HCT116 (cell line): ENCODE data around the gene IFT52. TPM values are rescaled to one million over a fixed set of nuclear protein-coding genes. Genes with fewer than 3 reads are reported as not detected.

Experiments used
- ATAC-seq: fragments of 200-7000 bp; cut with Tn5 transposase; 2 replicates; pipeline ENCODE4 v1.9.1; 2020; ENCODE audit warnings: mild to moderate bottlenecking, moderate library complexity
- BruUV-seq: library from RNA; stranded (reverse); fragments of 400-500 nt; replicated peaks from 2 replicates; lab custom pipeline; 2021; lab: Mats Ljungman, UMichigan
- CTCF ChIA-PET: fragments of 300-600 bp; sonication (Branson Sonifier 250); formaldehyde crosslinking; loops from one replicate; lab custom pipeline; 2021; ENCODE audit warnings: antibody characterized with exemption; lab: Charles Lee
- POLR2A ChIA-PET: fragments of 300-600, 350-600 bp; sonication (Branson Sonifier 250); formaldehyde crosslinking; loops from one replicate; lab custom pipeline; 2021; ENCODE audit warnings: antibody characterized with exemption; lab: Charles Lee
- RAD21 ChIA-PET, 2 experiments: fragments of 300-600 bp; sonication (Branson Sonifier 250); formaldehyde crosslinking; loops; one replicate each; lab custom pipeline; 2023; ENCODE audit warnings: low total read pairs in 2 of 2; ENCODE audit not compliant: uncharacterized antibody in 2 of 2, unreplicated experiment in 2 of 2, low non-redundant PET in 1 of 2; lab: Charles Lee
- DNase-seq: peaks from one replicate; pipeline ENCODE4 v3.0.0-alpha.2; 2010; ENCODE audit warnings: low read depth, low spot score
- H2AFZ ChIP-seq: fragments of 200-600 bp; shearing (Covaris generic), sonication (generic); 2 replicates; pipeline ENCODE4 v1.6.1; 2017; ENCODE audit warnings: low read depth, mixed run types, mixed read lengths, antibody characterized with exemption, low read length; ENCODE audit not compliant: poor library complexity, severe bottlenecking
- H3K27ac ChIP-seq: 2 replicates; pipeline ENCODE4 v1.5.1; 2012; ENCODE audit warnings: low read depth, low read length
- H3K27me3 ChIP-seq: fragments of 200-600 bp; sonication (generic); 2 replicates; pipeline ENCODE4 v1.6.1; 2016; ENCODE audit warnings: mixed run types, low read length, mixed read lengths; ENCODE audit not compliant: insufficient read depth
- H3K36me3 ChIP-seq, 2 experiments: fragments of 200-500 bp in 1 of 2; fragments of 200-600 bp in 1 of 2; sonication (Bioruptor generic) in 1 of 2; sonication (generic) in 1 of 2; 2 replicates each; pipeline versions ENCODE4 v1.5.1 to v1.6.1; 2014 to 2016; ENCODE audit warnings: low read length in 2 of 2, inconsistent platforms in 1 of 2, mixed read lengths in 1 of 2, mixed run types in 1 of 2; ENCODE audit not compliant: insufficient read depth in 2 of 2, control insufficient read depth in 1 of 2
- H3K4me1 ChIP-seq, 2 experiments: fragments of 200-600 bp in 1 of 2; sonication (generic) in 1 of 2; 2 replicates each; pipeline versions ENCODE4 v1.5.1 to v1.6.1; 2012 to 2017; ENCODE audit warnings: low read length in 2 of 2, inconsistent platforms in 1 of 2, mild to moderate bottlenecking in 1 of 2, mixed read lengths in 1 of 2, mixed run types in 1 of 2, moderate library complexity in 1 of 2; ENCODE audit not compliant: insufficient read depth in 2 of 2, control insufficient read depth in 1 of 2
- H3K4me2 ChIP-seq: fragments of 200-600 bp; sonication (generic); 2 replicates; pipeline ENCODE4 v1.6.1; 2017; ENCODE audit warnings: mixed run types, low read length, mixed read lengths
- H3K4me3 ChIP-seq, 2 experiments: fragments of 200-600 bp in 1 of 2; sonication (generic) in 1 of 2; replicated peaks in 1 of 2; 2 replicates each; pipeline ENCODE4 v1.5.1; 2011 to 2016; ENCODE audit warnings: low read length in 2 of 2, control low read depth in 1 of 2, low read depth in 1 of 2, mild to moderate bottlenecking in 1 of 2, mixed read lengths in 1 of 2, mixed run types in 1 of 2
- H3K79me2 ChIP-seq: fragments of 200-600 bp; sonication (generic); 2 replicates; pipeline ENCODE4 v1.6.1; 2017; ENCODE audit warnings: mild to moderate bottlenecking, mixed run types, low read length, moderate library complexity, mixed read lengths; ENCODE audit not compliant: insufficient read depth
- H3K9ac ChIP-seq: fragments of 200-600 bp; sonication (generic); 2 replicates; pipeline ENCODE4 v1.6.1; 2016; ENCODE audit warnings: low read length, mixed read lengths
- H3K9me2 ChIP-seq: fragments of 200-600 bp; sonication (generic), shearing (Covaris generic); 2 replicates; pipeline ENCODE4 v1.6.1; 2017; ENCODE audit warnings: mixed run types, mild to moderate bottlenecking, moderate library complexity; ENCODE audit not compliant: insufficient read depth
- H3K9me3 ChIP-seq, 2 experiments: fragments of 200-500 bp in 1 of 2; fragments of 200-600 bp in 1 of 2; sonication (Bioruptor generic) in 1 of 2; sonication (generic) in 1 of 2; 2 replicates each; pipeline ENCODE4 v1.6.1; 2014 to 2017; ENCODE audit warnings: low read length in 2 of 2, mixed read lengths in 2 of 2, inconsistent platforms in 1 of 2, low read depth in 1 of 2, mild to moderate bottlenecking in 1 of 2, mixed run types in 1 of 2, moderate library complexity in 1 of 2; ENCODE audit not compliant: control insufficient read depth in 1 of 2, insufficient read depth in 1 of 2
- H4K20me1 ChIP-seq: fragments of 200-600 bp; sonication (generic), shearing (Covaris generic); 2 replicates; pipeline ENCODE4 v1.6.1; 2017; ENCODE audit warnings: mixed run types, mild to moderate bottlenecking, moderate library complexity; ENCODE audit not compliant: insufficient read depth
- CBX3 ChIP-seq: IDR thresholded peaks from 2 replicates; pipeline ENCODE4 v1.6.1; 2012; ENCODE audit warnings: low read depth
- CEBPB ChIP-seq: IDR thresholded peaks from 2 replicates; pipeline ENCODE4 v1.6.1; 2012; ENCODE audit warnings: low read depth
- POLR2AphosphoS5 ChIP-seq: IDR thresholded peaks from 2 replicates; pipeline ENCODE4 v1.6.1; 2011; ENCODE audit warnings: mild to moderate bottlenecking, low read depth, low read length, moderate library complexity
- ZFX ChIP-seq: fragments of 450-650 bp; IDR thresholded peaks from 2 replicates; pipeline ENCODE4 v1.6.1; 2017
- intact Hi-C: fragments of 100-400 bp; cut with micrococcal nuclease; formaldehyde crosslinking; loops from 2 replicates; pipeline ENCODE4 v1.10.0; 2022
- total RNA-seq: library from RNA; stranded (reverse); gene quantifications from one replicate; pipeline ENCODE4 v1.2.1, GENCODE V29; 2021; ENCODE audit not compliant: unreplicated experiment
- TF ChIP-seq, protein P1 (sequence below): IDR thresholded peaks from 2 replicates; pipeline ENCODE4 v1.6.1; 2012

Gene IFT52
- total RNA-seq, 1 experiment from 2014 or later = 29.0 TPM

DNA sequence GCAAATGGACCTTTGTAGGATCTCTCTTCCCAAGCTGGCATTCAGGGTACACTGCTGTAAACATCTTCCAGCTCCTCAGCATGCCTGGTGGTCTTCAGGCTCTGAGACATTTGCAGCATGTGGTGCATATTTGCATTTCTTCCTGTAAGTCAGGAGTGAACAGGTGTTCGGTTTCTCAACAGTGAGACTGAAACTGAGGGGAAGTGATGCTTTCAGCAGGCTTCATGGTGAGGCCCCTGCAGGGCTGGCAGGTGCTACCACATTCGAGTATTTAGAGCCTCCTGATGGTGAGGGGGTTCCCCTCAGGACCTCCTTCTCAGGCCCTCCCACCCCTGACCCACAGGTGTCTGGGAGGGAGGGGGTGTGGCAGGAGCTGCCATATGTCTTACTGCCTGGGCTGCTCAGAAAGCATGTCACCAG, 91.3 kb downstream of the IFT52 start:
- ChIA-PET POLR2A (no interaction called here), RAD21 (no interaction called here), CTCF (no interaction called here)
- Histone ChIP-seq H3K27me3 (no peaks in the 10 kb centered on the region), H3K36me3 (peaks cover 7 to 28% of the 10 kb centered on the region in 2 experiments; a peak in 3 of 4 replicates), H3K9me3 (no peaks in the 10 kb centered on the region), H4K20me1 (no peaks in the 10 kb centered on the region), H3K9ac (no peak overlapping the region), H3K79me2 (peaks cover 47% of the 10 kb centered on the region), H3K9me2 (no peaks in the 10 kb centered on the region), H3K4me1 (no peaks in the 10 kb centered on the region), H3K27ac (no peak overlapping the region), H2AFZ (no peak overlapping the region), H3K4me3 (no peak overlapping the region), H3K4me2 (no peak overlapping the region)
- no TSS peak for BruUV-seq
- ATAC-seq = no peak
- TF ChIP-seq CEBPB = no peak
- no peak for DNase-seq
- intact Hi-C loops = no loop called here

DNA sequence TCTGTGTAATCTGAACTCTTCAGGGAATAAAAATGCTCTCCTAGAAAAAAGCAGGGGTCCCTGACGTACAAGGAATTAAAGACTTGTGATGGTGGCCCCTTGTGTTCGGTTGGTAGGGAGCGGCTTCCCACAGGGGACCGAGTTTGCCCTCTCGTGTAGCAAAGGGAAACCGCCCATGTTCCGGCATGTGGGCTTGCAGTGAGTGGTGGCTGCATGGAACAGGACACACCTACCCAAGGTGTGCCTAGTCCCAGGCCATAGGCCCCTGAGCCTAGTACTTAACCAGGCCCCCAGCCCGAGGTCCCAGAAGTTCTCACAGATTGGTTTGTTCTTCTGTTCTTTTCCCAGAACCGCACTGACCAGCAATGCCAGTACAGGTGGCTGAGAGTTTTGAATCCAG, 91.7 kb downstream of the IFT52 start:
- ChIA-PET CTCF (no interaction called here), RAD21 (no interaction called here), POLR2A (no interaction called here)
- Histone ChIP-seq H3K9me2 (no peaks in the 10 kb centered on the region), H3K27ac (no peak overlapping the region), H3K4me2 (no peak overlapping the region), H3K27me3 (no peaks in the 10 kb centered on the region)
- no TSS peak for BruUV-seq
- intact Hi-C loops = no loop called here
- DNase-seq (no peak), ATAC-seq (no peak)
- TF ChIP-seq, protein P1, sequence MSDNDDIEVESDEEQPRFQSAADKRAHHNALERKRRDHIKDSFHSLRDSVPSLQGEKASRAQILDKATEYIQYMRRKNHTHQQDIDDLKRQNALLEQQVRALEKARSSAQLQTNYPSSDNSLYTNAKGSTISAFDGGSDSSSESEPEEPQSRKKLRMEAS = no peak
- TF ChIP-seq CBX3 (no peak), ZFX (no peak), POLR2AphosphoS5 (no peak)
- TF ChIP-seq, all 23 proteins: peak for 0
- Histone ChIP-seq H3K4me1 (no peaks in the 10 kb centered on the region), H3K9ac (no peak overlapping the region), H2AFZ (no peak overlapping the region), H3K9me3 (no peaks in the 10 kb centered on the region), H4K20me1 (no peaks in the 10 kb centered on the region), H3K4me3 (no peak overlapping the region), H3K36me3 (peaks cover 9 to 28% of the 10 kb centered on the region in 2 experiments; a peak in 3 of 4 replicates), H3K79me2 (peaks cover 43% of the 10 kb centered on the region)
